Measurements from ENCODE around the gene TPP1. TPM values are rescaled to one million over a fixed set of nuclear protein-coding genes. Genes with fewer than 3 reads are reported as not detected.

TPP1 gene
- total RNA-seq, 6 experiments from 2014 or later = 62.5 to 159 (median 81.0) TPM

GRCh38 chr11:6572215-6572614 lies 47.0 kb downstream of the TPP1 start:
- no peak for ATAC-seq
- no peak for TF ChIP-seq POLR2A (IDR thresholded peaks at IDR 0.05)
- no peak for TF ChIP-seq CTCF (IDR thresholded peaks at IDR 0.05)
- DNase-seq = no peak
- Histone ChIP-seq H3K36me3 (no peaks in the 10 kb centered on the region), H3K4me3 (no peak overlapping the region), H3K27ac (no peak overlapping the region), H3K4me1 (peaks cover 0 to 18% (median 7%) of the 10 kb centered on the region in 4 donors), H3K27me3 (no peaks in the 10 kb centered on the region), H3K9me3 (no peaks in the 10 kb centered on the region)
- intact Hi-C loops (cut with DNase I) = no loop called here
- WGBS (ENCODE audit: insufficient coverage, low coverage, low lambda C conversion rate, missing lambda C conversion rate) = 88% methylated on average over 2 of the region's 2 CpGs

- no peak overlapping the region for H3K27ac ChIP-seq
- peaks cover 0 to 20% (median 8%) of the 10 kb centered on the region in 4 donors for H3K4me1 ChIP-seq
- no peak for ATAC-seq
- TF ChIP-seq CTCF (IDR thresholded peaks at IDR 0.05) (no peak), POLR2A (IDR thresholded peaks at IDR 0.05) (no peak)
- WGBS (ENCODE audit: insufficient coverage, low coverage, low lambda C conversion rate, missing lambda C conversion rate) = 68% methylated on average over 18 of the region's 22 CpGs
- no peaks in the 10 kb centered on the region for H3K27me3 ChIP-seq
- no peak for DNase-seq
- no peaks in the 10 kb centered on the region for H3K36me3 ChIP-seq
- intact Hi-C loops (cut with DNase I) = no loop called here
- no peaks in the 10 kb centered on the region for H3K9me3 ChIP-seq
- no peak overlapping the region for H3K4me3 ChIP-seq
Observed at GRCh38 chr11:6571434-6572008, 47.7 kb downstream of the TPP1 start.

GRCh38 chr11:6570691-6571427 lies 48.4 kb downstream of the TPP1 start:
- H3K9me3 ChIP-seq = no peaks in the 10 kb centered on the region
- peaks cover 0 to 20% (median 8%) of the 10 kb centered on the region in 4 donors for H3K4me1 ChIP-seq
- no peak overlapping the region for H3K27ac ChIP-seq
- no peaks in the 10 kb centered on the region for H3K27me3 ChIP-seq
- intact Hi-C loops (cut with DNase I) = no loop called here
- H3K4me3 ChIP-seq = no peak overlapping the region
- TF ChIP-seq POLR2A (IDR thresholded peaks at IDR 0.05) = no peak
- TF ChIP-seq CTCF (IDR thresholded peaks at IDR 0.05) = no peak
- DNase-seq = no peak
- H3K36me3 ChIP-seq = no peaks in the 10 kb centered on the region
- 20% methylated on average over 1 of the region's 62 CpGs for WGBS (ENCODE audit: insufficient coverage, low coverage, low lambda C conversion rate, missing lambda C conversion rate)
- ATAC-seq = peak in 1 of 4 donors; percentile 6

- WGBS (ENCODE audit: insufficient coverage, low coverage, low lambda C conversion rate, missing lambda C conversion rate) = 83% methylated on average over 3 of the region's 5 CpGs
Observed at GRCh38 chr11:6569706-6570105, 49.5 kb downstream of the TPP1 start.

More at GRCh38 chr11:6569706-6570105, 49.5 kb downstream of the TPP1 start:
- ATAC-seq (no peak), DNase-seq (no peak)
- Histone ChIP-seq H3K27ac (no peak overlapping the region), H3K36me3 (no peaks in the 10 kb centered on the region), H3K9me3 (no peaks in the 10 kb centered on the region), H3K4me3 (no peak overlapping the region), H3K27me3 (no peaks in the 10 kb centered on the region), H3K4me1 (peaks cover 0 to 20% (median 8%) of the 10 kb centered on the region in 4 donors)
- no peak for TF ChIP-seq POLR2A (IDR thresholded peaks at IDR 0.05)
- TF ChIP-seq CTCF (IDR thresholded peaks at IDR 0.05) = no peak
- intact Hi-C loops (cut with DNase I) = no loop called here
